Measurements from ENCODE around the gene OSBPL9. TPM values are rescaled to one million over a fixed set of nuclear protein-coding genes. Genes with fewer than 3 reads are reported as not detected.

The OSBPL9 gene
- total and polyA plus RNA-seq, 9 of the 15 experiments (the other 6 are each of a cell fraction or from before 2014, with no cell fraction given): 43.9 to 217 (median 170) TPM

- TF ChIP-seq ZBTB49 (CRISPR knock-in tag; IDR thresholded peaks at IDR 0.05; ENCODE audit: borderline replicate concordance) (no peak), LARP7 (IDR thresholded peaks at IDR 0.05) (peak; percentile 31; the same call in 1 of the 2 replicates), ZKSCAN8 (CRISPR knock-in tag; IDR thresholded peaks at IDR 0.05) (no peak), NFIC (IDR thresholded peaks at IDR 0.05) (no peak), ZKSCAN3 (CRISPR knock-in tag; IDR thresholded peaks at IDR 0.05) (no peak), ZNF511 (CRISPR knock-in tag; IDR thresholded peaks at IDR 0.05) (no peak), RFX7 (CRISPR knock-in tag; IDR thresholded peaks at IDR 0.05) (no peak), ZNF75A (CRISPR knock-in tag; IDR thresholded peaks at IDR 0.05) (no peak), SMARCE1 (IDR thresholded peaks at IDR 0.05) (no peak), ETV6 (IDR thresholded peaks at IDR 0.05; ENCODE audit: borderline replicate concordance in 1 of 2, low read depth in 2 of 2, low read length in 1 of 2) (no peak), ETV6 (CRISPR knock-in tag; IDR thresholded peaks at IDR 0.05; ENCODE audit: borderline replicate concordance) (no peak), PTTG1 (tag; IDR thresholded peaks at IDR 0.05; ENCODE audit: low read depth) (no peak), TOE1 (IDR thresholded peaks at IDR 0.05; ENCODE audit: borderline replicate concordance) (peak; percentile 46; the same call in 1 of the 2 replicates), TOE1 (CRISPR knock-in tag; IDR thresholded peaks at IDR 0.05; ENCODE audit: borderline replicate concordance, low read depth) (no peak), PHB2 (IDR thresholded peaks at IDR 0.05; ENCODE audit: low read depth) (peak; percentile 44; the same call in 1 of the 2 replicates), HLTF (IDR thresholded peaks at IDR 0.05) (peak; percentile 23; the same call in 1 of the 2 replicates)
- TF ChIP-seq, protein P1, sequence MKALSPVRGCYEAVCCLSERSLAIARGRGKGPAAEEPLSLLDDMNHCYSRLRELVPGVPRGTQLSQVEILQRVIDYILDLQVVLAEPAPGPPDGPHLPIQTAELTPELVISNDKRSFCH (CRISPR knock-in tag; IDR thresholded peaks at IDR 0.05): no peak
- TF ChIP-seq, protein P1 (tag; IDR thresholded peaks at IDR 0.05): no peak
- TF ChIP-seq, protein P2, sequence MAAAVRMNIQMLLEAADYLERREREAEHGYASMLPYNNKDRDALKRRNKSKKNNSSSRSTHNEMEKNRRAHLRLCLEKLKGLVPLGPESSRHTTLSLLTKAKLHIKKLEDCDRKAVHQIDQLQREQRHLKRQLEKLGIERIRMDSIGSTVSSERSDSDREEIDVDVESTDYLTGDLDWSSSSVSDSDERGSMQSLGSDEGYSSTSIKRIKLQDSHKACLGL (CRISPR knock-in tag; IDR thresholded peaks at IDR 0.05; ENCODE audit: borderline replicate concordance, poor library complexity, severe bottlenecking): no peak
Observed at GRCh38 chr1:51605961-51606723, 10.8 kb upstream of the OSBPL9 start (continued).
